A549 (cell line): ENCODE measurements around the gene GUK1. TPM values are rescaled to one million over a fixed set of nuclear protein-coding genes. Genes with fewer than 3 reads are reported as not detected.

ENCODE experiments used
- ATAC-seq, 2 experiments: fragments of 200-7000 bp in 1 of 2; fragments of >200 bp in 1 of 2; cut with Nextera tagmentation in 1 of 2; cut with Tn5 transposase in 1 of 2; 3 replicates each; pipeline versions ENCODE4 v1.8.0 to v1.9.1; 2018 to 2020; ENCODE audit warnings: mild to moderate bottlenecking in 1 of 2, moderate library complexity in 1 of 2
- CTCF ChIA-PET: fragments of 300-600 bp; sonication (Branson Sonifier 250); formaldehyde crosslinking; extraction: SDS; loops from one replicate; lab custom pipeline; 2021; ENCODE audit warnings: antibody characterized with exemption, inconsistent platforms; lab: Yijun Ruan, JAX
- POLR2A ChIA-PET: fragments of 350-600 bp; formaldehyde crosslinking; extraction: SDS; loops from one replicate; lab custom pipeline; 2021; ENCODE audit warnings: antibody characterized with exemption, inconsistent platforms; lab: Yijun Ruan, JAX
- DNase-seq, 2 experiments: peaks; one replicate each; pipeline versions ENCODE4 v3.0.0 to v3.0.0-alpha.2; 2011 to 2016; ENCODE audit warnings: low read depth in 1 of 2, low spot score in 1 of 2
- FAIRE-seq: peaks from 2 replicates; lab custom pipeline; 2011; peaks lifted over from hg19 to GRCh38; lab: Jason Lieb, UNC
- H3K27ac ChIP-seq, 2 experiments: fragments of >200 bp; sonication (Bioruptor Twin); formaldehyde crosslinking; 3 replicates each; pipeline ENCODE4 v1.5.1; 2016 to 2017
- H3K4me1 ChIP-seq: fragments of >200 bp; sonication (Bioruptor Twin); formaldehyde crosslinking; 3 replicates; pipeline ENCODE4 v1.6.1; 2016
- H3K4me2 ChIP-seq: fragments of >200 bp; sonication (Bioruptor Twin); formaldehyde crosslinking; 3 replicates; pipeline ENCODE4 v1.6.1; 2016
- H3K4me3 ChIP-seq: fragments of >200 bp; sonication (Bioruptor Twin); formaldehyde crosslinking; 3 replicates; pipeline ENCODE4 v1.5.1; 2016
- H3K9me3 ChIP-seq: fragments of >200 bp; sonication (Bioruptor Twin); formaldehyde crosslinking; 3 replicates; pipeline ENCODE4 v1.6.1; 2016
- CBX2 ChIP-seq: fragments of 200-600 bp; sonication (generic); IDR thresholded peaks from 2 replicates; pipeline ENCODE4 v1.6.1; 2016; ENCODE audit warnings: low read depth, mild to moderate bottlenecking, borderline replicate concordance
- CBX8 ChIP-seq: fragments of 200-600 bp; sonication (generic); IDR thresholded peaks from 2 replicates; pipeline ENCODE4 v1.6.1; 2016
- CEBPB ChIP-seq, 2 experiments: fragments of >200 bp in 1 of 2; sonication (Bioruptor Twin) in 1 of 2; formaldehyde crosslinking in 1 of 2; IDR thresholded peaks; 2 replicates each; pipeline ENCODE4 v1.6.1; 2012 to 2016
- CHD2 ChIP-seq: fragments of 150-350 bp; IDR thresholded peaks from 2 replicates; pipeline ENCODE4 v1.6.1; 2014; ENCODE audit warnings: low read length; ENCODE audit not compliant: partially characterized antibody
- CHD4 ChIP-seq: fragments of 200-600 bp; sonication (generic); IDR thresholded peaks from 2 replicates; pipeline ENCODE4 v1.6.1; 2016; ENCODE audit warnings: antibody characterized with exemption, mild to moderate bottlenecking, borderline replicate concordance
- ESRRA ChIP-seq: fragments of 150-350 bp; IDR thresholded peaks from 2 replicates; pipeline ENCODE4 v1.6.1; 2014; ENCODE audit warnings: mild to moderate bottlenecking, low read length, borderline replicate concordance
- HOXB13 ChIP-seq: fragments of 250-450 bp; sonication (Bioruptor Pico); IDR thresholded peaks from 2 replicates; pipeline ENCODE4 v1.5.0; 2020; ENCODE audit warnings: low read depth, mild to moderate bottlenecking, moderate library complexity
- HOXB5 ChIP-seq: fragments of 250-450 bp; sonication (Bioruptor Pico); IDR thresholded peaks from 2 replicates; pipeline ENCODE4 v1.5.0; 2020; ENCODE audit warnings: mild to moderate bottlenecking, moderate library complexity
- JUN ChIP-seq, 2 experiments: fragments of >200 bp; sonication (Bioruptor Twin); formaldehyde crosslinking; IDR thresholded peaks; 2 replicates in 1 of 2; 3 replicates in 1 of 2; pipeline ENCODE4 v1.6.1; 2016 to 2017
- JUNB ChIP-seq: fragments of >200 bp; sonication (Bioruptor Twin); formaldehyde crosslinking; IDR thresholded peaks from 2 replicates; pipeline ENCODE4 v1.6.1; 2016
- KDM1A ChIP-seq: fragments of 200-600 bp; sonication (generic); IDR thresholded peaks from 2 replicates; pipeline ENCODE4 v1.6.1; 2016; ENCODE audit warnings: low read depth, mild to moderate bottlenecking
- KDM5A ChIP-seq: fragments of 200-600 bp; sonication (generic); IDR thresholded peaks from 2 replicates; pipeline ENCODE4 v1.6.1; 2016; ENCODE audit warnings: antibody characterized with exemption, mild to moderate bottlenecking
- MAFK ChIP-seq: fragments of 450-650 bp; IDR thresholded peaks from 2 replicates; pipeline ENCODE4 v1.6.1; 2014; ENCODE audit not compliant: partially characterized antibody
- POLR2A ChIP-seq: IDR thresholded peaks from 2 replicates; pipeline ENCODE4 v1.6.1; 2012; ENCODE audit warnings: mild to moderate bottlenecking, low read length
- POLR2AphosphoS2 ChIP-seq: conservative IDR thresholded peaks from 2 replicates; pipeline ENCODE4 v1.6.1; 2012; ENCODE audit warnings: low read length, improper control_type of control experiment, inconsistent platforms
- RAD21 ChIP-seq, 2 experiments: fragments of >200 bp in 1 of 2; sonication (Bioruptor Twin) in 1 of 2; formaldehyde crosslinking in 1 of 2; IDR thresholded peaks in 1 of 2; conservative IDR thresholded peaks in 1 of 2; 2 replicates in 1 of 2; 3 replicates in 1 of 2; pipeline ENCODE4 v1.6.1; 2012 to 2018; ENCODE audit warnings: inconsistent platforms in 1 of 2
- RCOR1 ChIP-seq: fragments of 150-350 bp; IDR thresholded peaks from 2 replicates; pipeline ENCODE4 v1.6.1; 2014; ENCODE audit warnings: antibody characterized with exemption, low read length, low read depth
- ZC3H11A ChIP-seq: fragments of 450-650 bp; IDR thresholded peaks from 2 replicates; pipeline ENCODE4 v1.6.1; 2014; ENCODE audit warnings: antibody characterized with exemption, mild to moderate bottlenecking
- ZSCAN20 ChIP-seq: fragments of 250-450 bp; sonication (Bioruptor Pico); IDR thresholded peaks from 2 replicates; pipeline ENCODE4 v1.8.0; 2022; ENCODE audit warnings: mild to moderate bottlenecking, moderate library complexity
- WGBS: methylation state at CpG from one replicate; pipeline ENCODE4 v1.1.6; 2017; ENCODE audit errors: missing lambda C conversion rate; 5-methylcytosine and 5-hydroxymethylcytosine counted together
- polyA plus RNA-seq, 4 experiments: library from polyadenylated mRNA; depleted of rRNA in 3 of 4; stranded (reverse); fragments of >200 nt; fragmentation: RNase III in 1 of 4; extraction: RNeasy Plus Mini Kit Qiagen cat#74134 plus additional on column Dnase treatment in 1 of 4; gene quantifications; 2 replicates in 3 of 4; 3 replicates in 1 of 4; pipeline ENCODE4 v1.2.3, GENCODE V29; 2011 to 2017
- TF ChIP-seq, protein P1 (sequence below): fragments of >200 bp; sonication (Bioruptor Twin); formaldehyde crosslinking; IDR thresholded peaks from 3 replicates; pipeline ENCODE4 v1.5.1; 2016
- TF ChIP-seq, protein P2 (sequence below): fragments of 250-450 bp; sonication (Bioruptor Pico); IDR thresholded peaks from 2 replicates; pipeline ENCODE4 v1.5.0; 2020; ENCODE audit warnings: low read depth, mild to moderate bottlenecking, moderate library complexity
- TF ChIP-seq, protein P3 (sequence below): fragments of 150-350 bp; IDR thresholded peaks from 2 replicates; pipeline ENCODE4 v1.6.1; 2014; ENCODE audit warnings: low read depth, mild to moderate bottlenecking, low read length
- TF ChIP-seq, protein P4 (sequence below): IDR thresholded peaks from 2 replicates; pipeline ENCODE4 v1.6.1; 2012; ENCODE audit warnings: low read depth, borderline replicate concordance

Gene GUK1
- polyA plus RNA-seq, 2 of the 4 experiments (the other 2 are of a cell fraction): 88.9 to 106 TPM

DNA sequence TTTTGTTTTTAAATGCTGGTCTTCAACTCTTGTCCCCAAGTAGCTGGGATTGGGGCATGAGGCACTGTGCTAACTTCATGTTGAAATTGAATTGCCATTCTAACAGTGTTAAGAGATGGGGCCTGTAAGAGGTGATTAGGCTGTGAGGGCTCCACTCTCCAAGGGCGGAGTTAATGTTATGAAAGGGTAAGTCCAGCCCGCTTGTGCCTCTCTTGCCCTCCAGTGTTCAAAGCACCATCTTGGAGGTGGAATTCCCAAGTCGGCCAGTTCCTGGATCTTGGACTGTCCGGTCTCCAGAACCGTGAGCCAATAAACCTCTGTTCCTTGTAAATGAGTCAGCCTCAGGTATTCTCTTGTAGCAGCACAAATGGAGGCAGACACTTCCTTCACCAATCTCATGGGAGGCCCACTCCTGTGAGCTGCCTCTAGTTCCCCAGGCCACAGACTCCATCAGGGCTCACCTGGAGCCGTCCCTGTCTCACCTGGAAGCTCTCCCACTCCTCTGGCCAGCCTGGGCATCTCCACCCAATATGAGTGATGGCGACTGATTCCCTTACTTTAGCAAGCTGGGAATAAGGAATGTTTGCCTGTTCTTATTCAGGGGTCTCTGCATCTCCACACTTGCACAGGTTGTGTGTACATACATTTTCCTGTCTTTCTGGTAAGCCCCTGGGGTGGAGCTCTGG is 41.0 kb downstream of the GUK1 start (continued):
- TF ChIP-seq, protein P1, sequence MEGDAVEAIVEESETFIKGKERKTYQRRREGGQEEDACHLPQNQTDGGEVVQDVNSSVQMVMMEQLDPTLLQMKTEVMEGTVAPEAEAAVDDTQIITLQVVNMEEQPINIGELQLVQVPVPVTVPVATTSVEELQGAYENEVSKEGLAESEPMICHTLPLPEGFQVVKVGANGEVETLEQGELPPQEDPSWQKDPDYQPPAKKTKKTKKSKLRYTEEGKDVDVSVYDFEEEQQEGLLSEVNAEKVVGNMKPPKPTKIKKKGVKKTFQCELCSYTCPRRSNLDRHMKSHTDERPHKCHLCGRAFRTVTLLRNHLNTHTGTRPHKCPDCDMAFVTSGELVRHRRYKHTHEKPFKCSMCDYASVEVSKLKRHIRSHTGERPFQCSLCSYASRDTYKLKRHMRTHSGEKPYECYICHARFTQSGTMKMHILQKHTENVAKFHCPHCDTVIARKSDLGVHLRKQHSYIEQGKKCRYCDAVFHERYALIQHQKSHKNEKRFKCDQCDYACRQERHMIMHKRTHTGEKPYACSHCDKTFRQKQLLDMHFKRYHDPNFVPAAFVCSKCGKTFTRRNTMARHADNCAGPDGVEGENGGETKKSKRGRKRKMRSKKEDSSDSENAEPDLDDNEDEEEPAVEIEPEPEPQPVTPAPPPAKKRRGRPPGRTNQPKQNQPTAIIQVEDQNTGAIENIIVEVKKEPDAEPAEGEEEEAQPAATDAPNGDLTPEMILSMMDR: no peak
- TF ChIP-seq POLR2A (no peak), JUNB (no peak), RCOR1 (no peak)
- TF ChIP-seq, protein P2, sequence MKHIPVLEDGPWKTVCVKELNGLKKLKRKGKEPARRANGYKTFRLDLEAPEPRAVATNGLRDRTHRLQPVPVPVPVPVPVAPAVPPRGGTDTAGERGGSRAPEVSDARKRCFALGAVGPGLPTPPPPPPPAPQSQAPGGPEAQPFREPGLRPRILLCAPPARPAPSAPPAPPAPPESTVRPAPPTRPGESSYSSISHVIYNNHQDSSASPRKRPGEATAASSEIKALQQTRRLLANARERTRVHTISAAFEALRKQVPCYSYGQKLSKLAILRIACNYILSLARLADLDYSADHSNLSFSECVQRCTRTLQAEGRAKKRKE: no peak

DNA sequence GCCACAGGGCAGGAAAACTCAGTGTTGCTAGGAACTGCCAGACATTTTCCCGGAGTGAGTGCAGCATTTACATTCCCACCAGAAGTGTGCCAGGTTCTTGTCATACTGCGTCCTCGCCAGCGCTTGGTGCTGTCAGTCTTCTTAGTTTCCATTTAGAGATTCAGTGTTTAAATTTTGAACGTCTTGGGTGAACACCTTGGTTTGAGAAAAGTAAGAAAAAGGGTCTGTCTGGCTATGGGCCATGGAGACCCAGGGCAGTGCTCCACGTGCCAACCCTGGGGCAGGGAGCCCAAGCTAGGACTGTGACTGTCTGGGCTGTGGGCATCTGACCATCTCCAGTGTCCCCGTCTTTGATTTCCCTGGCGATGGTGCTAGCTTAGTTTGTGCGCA is 41.6 kb downstream of the GUK1 start:
- FAIRE-seq: no peak
- DNase-seq: no peak
- POLR2A ChIA-PET: no interaction called here
- no peak for ATAC-seq
- CTCF ChIA-PET: interaction anchor here (1.1 to 1.8 kb wide), 2 partner anchors 16 kb away, joined by 5 to 8 read pairs; partner anchors contain the start of gene IBA57
- Histone ChIP-seq H3K27ac (no peak overlapping the region), H3K4me2 (no peak overlapping the region), H3K4me3 (no peak overlapping the region), H3K4me1 (no peaks in the 10 kb centered on the region), H3K9me3 (no peaks in the 10 kb centered on the region)
- 79% methylated on average over 9 of the region's 9 CpGs for WGBS
- no peak for TF ChIP-seq RAD21 (conservative IDR thresholded peaks at IDR 0.05 in 1 of 2, IDR thresholded peaks at IDR 0.05 in 1 of 2)
- TF ChIP-seq KDM5A: no peak
- no peak for TF ChIP-seq POLR2AphosphoS2
- TF ChIP-seq CBX2: no peak
- no peak for TF ChIP-seq ESRRA
- TF ChIP-seq ZC3H11A: no peak
- no peak for TF ChIP-seq POLR2A
- TF ChIP-seq, protein P3, sequence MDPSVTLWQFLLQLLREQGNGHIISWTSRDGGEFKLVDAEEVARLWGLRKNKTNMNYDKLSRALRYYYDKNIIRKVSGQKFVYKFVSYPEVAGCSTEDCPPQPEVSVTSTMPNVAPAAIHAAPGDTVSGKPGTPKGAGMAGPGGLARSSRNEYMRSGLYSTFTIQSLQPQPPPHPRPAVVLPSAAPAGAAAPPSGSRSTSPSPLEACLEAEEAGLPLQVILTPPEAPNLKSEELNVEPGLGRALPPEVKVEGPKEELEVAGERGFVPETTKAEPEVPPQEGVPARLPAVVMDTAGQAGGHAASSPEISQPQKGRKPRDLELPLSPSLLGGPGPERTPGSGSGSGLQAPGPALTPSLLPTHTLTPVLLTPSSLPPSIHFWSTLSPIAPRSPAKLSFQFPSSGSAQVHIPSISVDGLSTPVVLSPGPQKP: no peak
- no peak for TF ChIP-seq RCOR1
- TF ChIP-seq CHD4: no peak
- no peak for TF ChIP-seq CEBPB (IDR thresholded peaks at IDR 0.05)
- TF ChIP-seq HOXB5 (CRISPR knock-in tag): no peak

DNA sequence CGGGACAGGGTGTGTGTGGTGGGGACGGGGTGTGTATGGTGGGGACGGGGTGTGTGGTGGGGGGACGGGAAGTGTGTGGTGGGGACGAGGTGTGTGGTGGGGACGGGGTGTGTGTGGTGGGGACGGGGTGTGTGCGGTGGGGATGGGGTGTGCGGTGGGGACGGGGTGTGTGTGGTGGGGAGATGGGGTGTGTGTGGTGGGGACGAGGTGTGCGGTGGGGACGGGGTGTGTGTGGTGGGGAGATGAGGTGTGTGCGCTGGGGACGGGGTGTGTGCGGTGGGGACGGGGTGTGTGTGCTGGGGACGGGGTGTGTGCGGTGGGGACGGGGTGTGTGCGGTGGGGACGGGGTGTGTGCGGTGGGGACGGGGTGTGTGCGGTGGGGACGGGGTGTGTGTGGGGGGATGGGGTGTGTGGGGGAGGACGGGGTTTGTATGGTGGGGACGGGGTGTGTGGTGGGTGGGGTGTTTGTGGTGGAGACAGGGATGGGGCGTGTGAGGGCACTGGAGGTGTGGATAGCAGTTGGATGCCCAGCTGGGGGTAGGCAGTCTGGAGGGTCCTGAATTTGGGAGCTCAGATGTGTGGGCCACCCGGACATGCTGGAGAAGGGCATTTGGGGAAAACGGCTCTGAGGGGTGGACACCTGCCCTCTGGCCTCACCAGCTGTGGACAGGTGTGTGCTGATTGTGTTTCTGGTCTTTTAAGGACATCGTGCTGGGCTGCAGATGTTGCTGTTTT is 42.4 kb downstream of the GUK1 start:
- FAIRE-seq: no peak
- H3K4me1 ChIP-seq: no peaks in the 10 kb centered on the region
- TF ChIP-seq JUN (IDR thresholded peaks at IDR 0.05) (no peak), CHD4 (no peak), HOXB13 (CRISPR knock-in tag) (no peak), MAFK (no peak), CHD2 (no peak), KDM5A (no peak), ZSCAN20 (CRISPR knock-in tag) (no peak), HOXB5 (CRISPR knock-in tag) (no peak), KDM1A (no peak), CBX8 (no peak)
- TF ChIP-seq, protein P4, sequence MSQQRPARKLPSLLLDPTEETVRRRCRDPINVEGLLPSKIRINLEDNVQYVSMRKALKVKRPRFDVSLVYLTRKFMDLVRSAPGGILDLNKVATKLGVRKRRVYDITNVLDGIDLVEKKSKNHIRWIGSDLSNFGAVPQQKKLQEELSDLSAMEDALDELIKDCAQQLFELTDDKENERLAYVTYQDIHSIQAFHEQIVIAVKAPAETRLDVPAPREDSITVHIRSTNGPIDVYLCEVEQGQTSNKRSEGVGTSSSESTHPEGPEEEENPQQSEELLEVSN: no peak
- TF ChIP-seq, protein P3: no peak
- TF ChIP-seq, protein P2: no peak
- ChIA-PET POLR2A (no interaction called here), CTCF (no interaction called here)
- ATAC-seq: no peak
- H3K4me3 ChIP-seq: no peak overlapping the region
- WGBS: 77% methylated on average over 7 of the region's 32 CpGs
- DNase-seq: no peak
- H3K27ac ChIP-seq: no peak overlapping the region
- H3K9me3 ChIP-seq: no peaks in the 10 kb centered on the region
- H3K4me2 ChIP-seq: no peak overlapping the region
